Spleen (tissue), 11 donors: ENCODE measurements around the gene EYS. TPM values are rescaled to one million over a fixed set of nuclear protein-coding genes. Genes with fewer than 3 reads are reported as not detected.

Experiments used
- DNase-seq: peaks from one replicate; pipeline ENCODE4 v3.0.0-alpha.2; 2020
- H3K27ac ChIP-seq, 8 donors: fragments of 200-600 bp; sonication (generic) in 7 of 8; 1 replicate in 4 of 8; 2 replicates in 4 of 8; pipeline versions ENCODE4 v1.5.0 to v1.8.0; 2016 to 2021; ENCODE audit warnings: inconsistent platforms in 4 of 8, mild to moderate bottlenecking in 4 of 8, moderate library complexity in 1 of 8
- H3K27me3 ChIP-seq, 7 donors: fragments of 200-600 bp; sonication (generic) in 6 of 7; replicated peaks in 1 of 7; 1 replicate in 4 of 7; 2 replicates in 3 of 7; pipeline versions ENCODE4 v1.5.0 to v1.8.0; 2016 to 2021; ENCODE audit warnings: inconsistent platforms in 3 of 7, mild to moderate bottlenecking in 1 of 7
- H3K36me3 ChIP-seq, 6 donors: fragments of 200-600 bp; sonication (generic) in 5 of 6; 1 replicate in 4 of 6; 2 replicates in 2 of 6; pipeline versions ENCODE4 v1.5.0 to v1.8.0; 2016 to 2021; ENCODE audit warnings: inconsistent platforms in 2 of 6
- H3K4me1 ChIP-seq, 6 donors: fragments of 200-600 bp; sonication (generic) in 5 of 6; 1 replicate in 3 of 6; 2 replicates in 3 of 6; pipeline versions ENCODE4 v1.5.0 to v1.8.0; 2016 to 2021; ENCODE audit warnings: inconsistent platforms in 3 of 6
- H3K4me3 ChIP-seq, 8 donors: fragments of 200-600 bp; sonication (generic) in 7 of 8; 1 replicate in 4 of 8; 2 replicates in 4 of 8; pipeline versions ENCODE4 v1.5.0 to v1.8.0; 2016 to 2021; ENCODE audit warnings: inconsistent platforms in 4 of 8, mild to moderate bottlenecking in 4 of 8, moderate library complexity in 2 of 8
- H3K9me3 ChIP-seq, 8 donors: fragments of 200-600 bp; sonication (generic) in 7 of 8; 1 replicate in 4 of 8; 2 replicates in 4 of 8; pipeline versions ENCODE4 v1.5.0 to v1.8.0; 2016 to 2021; ENCODE audit warnings: inconsistent platforms in 4 of 8
- POLR2A ChIP-seq, 3 donors: fragments of 450-650 bp; IDR thresholded peaks; one replicate each; pipeline ENCODE4 v1.5.1; 2017; ENCODE audit warnings: antibody characterized with exemption in 3 of 3, mild to moderate bottlenecking in 1 of 3
- POLR2AphosphoS5 ChIP-seq, 3 donors: sonication (generic); formaldehyde crosslinking; IDR thresholded peaks; one replicate each; pipeline ENCODE4 v1.5.1; 2017; ENCODE audit warnings: antibody characterized with exemption in 3 of 3
- WGBS, 5 donors: extraction: QIAGEN DNeasy Blood & Tissue Kit in 3 of 5; methylation state at CpG; one replicate each; pipeline versions ENCODE4 v1.1.5 to v1.1.7; 2013 to 2018; 5-methylcytosine and 5-hydroxymethylcytosine counted together
- intact Hi-C: fragments of 100-400 bp; cut with DNase I; formaldehyde crosslinking; loops from one replicate; pipeline ENCODE4 v1.15.0; 2023; ENCODE audit warnings: low total_unique reads
- polyA plus RNA-seq, 3 donors: library from polyadenylated mRNA; stranded (reverse); fragments of 200-250 nt; gene quantifications; one replicate each; pipeline ENCODE4 v1.2.1, GENCODE V29; 2013
- total RNA-seq, 7 donors: library from RNA; depleted of rRNA in 3 of 7; stranded (reverse); fragments of >200 nt in 3 of 7; fragmentation: NEBNext Ultra II Directional in 4 of 7; extraction: Animal tissue kit (Norgen Biotek cat#: 25700) in 4 of 7; gene quantifications; one replicate each; pipeline versions ENCODE4 v1.1.0 to v1.2.1, GENCODE V29; 2016 to 2021
- TF ChIP-seq, protein P1 (sequence below), 11 experiments: fragments of 200-600 bp in 7 of 11; fragments of 450-650 bp in 4 of 11; sonication (generic) in 4 of 11; IDR thresholded peaks in 8 of 11; conservative IDR thresholded peaks in 3 of 11; 1 replicate in 7 of 11; 2 replicates in 4 of 11; pipeline versions ENCODE4 v1.4.0 to v1.8.0; 2016 to 2021; ENCODE audit warnings: antibody characterized with exemption in 11 of 11, inconsistent platforms in 4 of 11, mild to moderate bottlenecking in 1 of 11
- donor health status: healthy with polysubstance abuse.
- donor health status: DM: no; HTN: no; CAD: no; lungs with moderate emphysema.
- donor health status: DM: no; HTN: no; CAD: no.
- donor health status: Bipolar disorder and iron deficiency.
- donor health status: healthy.
- donor health status: DM: no; HTN: no; CAD: no.
- donor health status: DM: yes; HTN: yes; CAD: no.

Gene EYS
- total and polyA plus RNA-seq, 10 donors, result under 0.01 to 0.72 (median 0.28) TPM; not detected in 5

- intact Hi-C loops, result no loop called here
- 92 to 97% (median 95%) methylated on average over 4 of the region's 4 CpGs for WGBS, 5 donors
- Histone ChIP-seq H3K9me3 (peaks cover 0 to 4% (median 0%) of the 10 kb centered on the region in 8 donors), H3K27me3 (no peaks in the 10 kb centered on the region), H3K36me3 (no peaks in the 10 kb centered on the region), H3K27ac (no peak overlapping the region), H3K4me1 (no peaks in the 10 kb centered on the region), H3K4me3 (no peak overlapping the region)
- DNase-seq, result no peak
- TF ChIP-seq POLR2A (IDR thresholded peaks at IDR 0.05) (no peak), POLR2AphosphoS5 (IDR thresholded peaks at IDR 0.05) (no peak)
- TF ChIP-seq, protein P1, sequence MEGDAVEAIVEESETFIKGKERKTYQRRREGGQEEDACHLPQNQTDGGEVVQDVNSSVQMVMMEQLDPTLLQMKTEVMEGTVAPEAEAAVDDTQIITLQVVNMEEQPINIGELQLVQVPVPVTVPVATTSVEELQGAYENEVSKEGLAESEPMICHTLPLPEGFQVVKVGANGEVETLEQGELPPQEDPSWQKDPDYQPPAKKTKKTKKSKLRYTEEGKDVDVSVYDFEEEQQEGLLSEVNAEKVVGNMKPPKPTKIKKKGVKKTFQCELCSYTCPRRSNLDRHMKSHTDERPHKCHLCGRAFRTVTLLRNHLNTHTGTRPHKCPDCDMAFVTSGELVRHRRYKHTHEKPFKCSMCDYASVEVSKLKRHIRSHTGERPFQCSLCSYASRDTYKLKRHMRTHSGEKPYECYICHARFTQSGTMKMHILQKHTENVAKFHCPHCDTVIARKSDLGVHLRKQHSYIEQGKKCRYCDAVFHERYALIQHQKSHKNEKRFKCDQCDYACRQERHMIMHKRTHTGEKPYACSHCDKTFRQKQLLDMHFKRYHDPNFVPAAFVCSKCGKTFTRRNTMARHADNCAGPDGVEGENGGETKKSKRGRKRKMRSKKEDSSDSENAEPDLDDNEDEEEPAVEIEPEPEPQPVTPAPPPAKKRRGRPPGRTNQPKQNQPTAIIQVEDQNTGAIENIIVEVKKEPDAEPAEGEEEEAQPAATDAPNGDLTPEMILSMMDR (IDR thresholded peaks at IDR 0.05 in 8 of 11, conservative IDR thresholded peaks at IDR 0.05 in 3 of 11), result no peak
These were observed 1707.4 kb downstream of the EYS start for GRCh38 chr6:63999613-64000012.

GRCh38 chr6:63998991-63999390 lies 1708.0 kb downstream of the EYS start:
- intact Hi-C loops, result no loop called here
- Histone ChIP-seq H3K9me3 (no peaks in the 10 kb centered on the region), H3K4me1 (no peaks in the 10 kb centered on the region), H3K27ac (no peak overlapping the region), H3K36me3 (no peaks in the 10 kb centered on the region), H3K27me3 (no peaks in the 10 kb centered on the region), H3K4me3 (no peak overlapping the region)
- DNase-seq, result no peak
- TF ChIP-seq, protein P1 (IDR thresholded peaks at IDR 0.05 in 8 of 11, conservative IDR thresholded peaks at IDR 0.05 in 3 of 11), result no peak
- TF ChIP-seq POLR2A (IDR thresholded peaks at IDR 0.05) (no peak), POLR2AphosphoS5 (IDR thresholded peaks at IDR 0.05) (no peak)
- WGBS, 5 donors, result 71 to 85% (median 79%) methylated on average over 3 of the region's 3 CpGs

- no peak for TF ChIP-seq POLR2A (IDR thresholded peaks at IDR 0.05)
- intact Hi-C loops, result no loop called here
- H3K4me3 ChIP-seq, result no peak overlapping the region
- no peaks in the 10 kb centered on the region for H3K9me3 ChIP-seq
- no peaks in the 10 kb centered on the region for H3K36me3 ChIP-seq
- no peak for DNase-seq
- H3K27me3 ChIP-seq, result no peaks in the 10 kb centered on the region
- no peak overlapping the region for H3K27ac ChIP-seq
- H3K4me1 ChIP-seq, result no peaks in the 10 kb centered on the region
- 57 to 76% (median 75%) methylated on average over 1 of the region's 1 CpG for WGBS, 5 donors
These were observed 1709.3 kb downstream of the EYS start for GRCh38 chr6:63997734-63998133.

DNA sequence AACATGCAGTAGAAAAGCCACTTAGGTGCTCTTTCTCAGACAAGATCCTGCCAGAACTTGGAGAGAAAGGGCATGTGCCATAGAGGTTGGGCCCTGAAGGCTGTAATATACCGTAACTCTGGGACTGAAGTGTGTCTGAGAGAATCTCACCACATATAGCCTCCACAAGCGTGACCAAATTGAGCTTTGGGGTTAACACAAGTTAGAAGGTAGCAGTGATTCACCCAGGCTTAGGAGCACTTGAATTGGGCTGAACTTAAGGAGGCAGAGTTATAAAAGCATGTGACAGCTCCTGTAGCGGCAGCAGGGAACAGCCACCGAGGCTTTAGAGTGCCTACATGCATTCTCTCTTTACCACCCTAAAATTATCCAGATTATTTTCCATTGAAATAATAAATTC lies 1709.8 kb downstream of the EYS start:
- Histone ChIP-seq H3K36me3 (no peaks in the 10 kb centered on the region), H3K27ac (no peak overlapping the region), H3K4me3 (no peak overlapping the region), H3K9me3 (peaks cover 0 to under 1% (median 0%) of the 10 kb centered on the region in 8 donors), H3K27me3 (no peaks in the 10 kb centered on the region), H3K4me1 (no peaks in the 10 kb centered on the region)
- WGBS, 5 donors, result 86 to 94% (median 88%) methylated on average over 4 of the region's 4 CpGs
- intact Hi-C loops, result no loop called here
- no peak for DNase-seq
- no peak for TF ChIP-seq POLR2AphosphoS5 (IDR thresholded peaks at IDR 0.05)
- TF ChIP-seq, protein P1 (IDR thresholded peaks at IDR 0.05 in 8 of 11, conservative IDR thresholded peaks at IDR 0.05 in 3 of 11), result no peak
- no peak for TF ChIP-seq POLR2A (IDR thresholded peaks at IDR 0.05)

GRCh38 chr6:63985223-63985622 lies 1721.8 kb downstream of the EYS start:
- H3K9me3 ChIP-seq, result no peaks in the 10 kb centered on the region
- intact Hi-C loops, result no loop called here
- no peak for DNase-seq
- H3K4me3 ChIP-seq, result no peak overlapping the region
- no peak for TF ChIP-seq POLR2A (IDR thresholded peaks at IDR 0.05)
- TF ChIP-seq, protein P1 (IDR thresholded peaks at IDR 0.05 in 8 of 11, conservative IDR thresholded peaks at IDR 0.05 in 3 of 11), result no peak
- TF ChIP-seq POLR2AphosphoS5 (IDR thresholded peaks at IDR 0.05), result no peak
- H3K4me1 ChIP-seq, result no peaks in the 10 kb centered on the region
- no peak overlapping the region for H3K27ac ChIP-seq
- no peaks in the 10 kb centered on the region for H3K36me3 ChIP-seq
- no peaks in the 10 kb centered on the region for H3K27me3 ChIP-seq
- 80 to 89% (median 85%) methylated on average over 3 of the region's 3 CpGs for WGBS, 5 donors
